ENCODE measurements around the gene SUGCT. TPM values are rescaled to one million over a fixed set of nuclear protein-coding genes. Genes with fewer than 3 reads are reported as not detected.

SUGCT gene
- total RNA-seq, 1 experiment from 2014 or later = 4.6 TPM

GRCh38 chr7:40674316-40674715 is 539.5 kb downstream of the SUGCT start:
- Mint-ChIP-seq H3K27me3 (ENCODE audit: low read depth) (no peaks in the 10 kb centered on the region), H3K4me1 (no peaks in the 10 kb centered on the region), H3K4me3 (no peak overlapping the region), H3K9me3 (no peaks in the 10 kb centered on the region), H3K27ac (no peak overlapping the region), H3K36me3 (no peaks in the 10 kb centered on the region)
- TF ChIP-seq MAX (CRISPR knock-in tag; IDR thresholded peaks at IDR 0.05) (no peak), ESRRA (CRISPR knock-in tag; IDR thresholded peaks at IDR 0.05; ENCODE audit: borderline replicate concordance) (no peak), ZNF281 (CRISPR knock-in tag; IDR thresholded peaks at IDR 0.05) (no peak), GRHL2 (CRISPR knock-in tag; IDR thresholded peaks at IDR 0.05; ENCODE audit: insufficient replicate concordance, severe bottlenecking) (no peak), ZNF425 (CRISPR knock-in tag; conservative IDR thresholded peaks at IDR 0.05) (no peak), HMGXB4 (CRISPR knock-in tag; IDR thresholded peaks at IDR 0.05) (no peak), ELF4 (CRISPR knock-in tag; IDR thresholded peaks at IDR 0.05; ENCODE audit: low read depth) (no peak), ATF1 (CRISPR knock-in tag; IDR thresholded peaks at IDR 0.05) (no peak), CREM (CRISPR knock-in tag; IDR thresholded peaks at IDR 0.05) (no peak), USF1 (CRISPR knock-in tag; IDR thresholded peaks at IDR 0.05) (no peak), TEAD4 (CRISPR knock-in tag; IDR thresholded peaks at IDR 0.05) (no peak), TP53 (CRISPR knock-in tag; IDR thresholded peaks at IDR 0.05) (no peak), EMX1 (CRISPR knock-in tag; IDR thresholded peaks at IDR 0.05) (no peak), ETV6 (CRISPR knock-in tag; IDR thresholded peaks at IDR 0.05) (no peak), ZBTB21 (CRISPR knock-in tag; IDR thresholded peaks at IDR 0.05; ENCODE audit: borderline replicate concordance) (no peak), ZNF317 (CRISPR knock-in tag; IDR thresholded peaks at IDR 0.05; ENCODE audit: borderline replicate concordance, low read depth) (no peak)
- DNase-seq (ENCODE audit: low spot score) (no peak), ATAC-seq (no peak)
- ChIA-PET CTCF (no interaction called here), POLR2A (no interaction called here)

- Mint-ChIP-seq H3K27me3 (ENCODE audit: low read depth) (no peaks in the 10 kb centered on the region), H3K4me3 (no peak overlapping the region), H3K36me3 (no peaks in the 10 kb centered on the region), H3K4me1 (0 out of 2 replicates have a peak, but pooled peaks cover under 1% of the 10 kb centered on the region), H3K9me3 (0 out of 2 replicates have a peak, but pooled peaks cover 5% of the 10 kb centered on the region), H3K27ac (no peak overlapping the region)
- CTCF ChIA-PET = interaction anchor here (1.0 kb wide), 1 partner anchor 71 kb away, joined by 3 read pairs; no protein-coding TSS in a partner anchor
- DNase-seq (ENCODE audit: low spot score) (no peak), ATAC-seq (no peak)
- POLR2A ChIA-PET = no interaction called here
- TF ChIP-seq TCF7 (CRISPR knock-in tag; IDR thresholded peaks at IDR 0.05; ENCODE audit: low read depth) = no peak
- no peak for TF ChIP-seq ZNF219 (CRISPR knock-in tag; IDR thresholded peaks at IDR 0.05; ENCODE audit: borderline replicate concordance)
- no peak for TF ChIP-seq NFE2L1 (CRISPR knock-in tag; IDR thresholded peaks at IDR 0.05)
- no peak for TF ChIP-seq NFYB (CRISPR knock-in tag; conservative IDR thresholded peaks at IDR 0.05; ENCODE audit: low read depth)
- no peak for TF ChIP-seq GRHL2 (CRISPR knock-in tag; IDR thresholded peaks at IDR 0.05; ENCODE audit: insufficient replicate concordance, severe bottlenecking)
- TF ChIP-seq OVOL2 (CRISPR knock-in tag; IDR thresholded peaks at IDR 0.05; ENCODE audit: borderline replicate concordance) = no peak
- no peak for TF ChIP-seq SMAD3 (CRISPR knock-in tag; IDR thresholded peaks at IDR 0.05; ENCODE audit: borderline replicate concordance)
- no peak for TF ChIP-seq FOXP1 (CRISPR knock-in tag; IDR thresholded peaks at IDR 0.05; ENCODE audit: borderline replicate concordance)
- no peak for TF ChIP-seq ZNF396 (CRISPR knock-in tag; IDR thresholded peaks at IDR 0.05; ENCODE audit: borderline replicate concordance)
These were observed 540.9 kb downstream of the SUGCT start for GRCh38 chr7:40675741-40676140.
